IPS-18a (cell line): ENCODE measurements around the gene FAM20C.

Source experiments
- H3K27ac ChIP-seq: one replicate; pipeline ENCODE4 v1.5.1; 2013; ENCODE audit warnings: low read length
- H3K27me3 ChIP-seq: one replicate; pipeline ENCODE4 v1.6.1; 2013; ENCODE audit warnings: mild to moderate bottlenecking, low read length; ENCODE audit not compliant: control insufficient read depth, insufficient read depth
- H3K36me3 ChIP-seq: one replicate; pipeline ENCODE4 v1.6.1; 2013; ENCODE audit warnings: low read depth, low read length; ENCODE audit not compliant: control insufficient read depth
- H3K4me1 ChIP-seq: one replicate; pipeline ENCODE4 v1.6.1; 2013; ENCODE audit warnings: low read depth, low read length; ENCODE audit not compliant: control insufficient read depth
- H3K4me3 ChIP-seq: one replicate; pipeline ENCODE4 v1.5.1; 2013; ENCODE audit warnings: low read length
- H3K9ac ChIP-seq: one replicate; pipeline ENCODE4 v1.6.1; 2013; ENCODE audit warnings: mild to moderate bottlenecking, low read length, moderate library complexity
- H3K9me3 ChIP-seq: one replicate; pipeline ENCODE4 v1.6.1; 2013; ENCODE audit warnings: low read depth, low read length; ENCODE audit not compliant: control insufficient read depth

Gene FAM20C

GRCh38 chr7:170551-171363 is 21.6 kb upstream of the FAM20C start:
- Histone ChIP-seq H3K27ac (no peak overlapping the region), H3K4me3 (no peak overlapping the region), H3K4me1 (peaks cover under 1% of the 10 kb centered on the region), H3K27me3 (no peaks in the 10 kb centered on the region), H3K9ac (no peak overlapping the region), H3K36me3 (no peaks in the 10 kb centered on the region), H3K9me3 (no peaks in the 10 kb centered on the region)

DNA sequence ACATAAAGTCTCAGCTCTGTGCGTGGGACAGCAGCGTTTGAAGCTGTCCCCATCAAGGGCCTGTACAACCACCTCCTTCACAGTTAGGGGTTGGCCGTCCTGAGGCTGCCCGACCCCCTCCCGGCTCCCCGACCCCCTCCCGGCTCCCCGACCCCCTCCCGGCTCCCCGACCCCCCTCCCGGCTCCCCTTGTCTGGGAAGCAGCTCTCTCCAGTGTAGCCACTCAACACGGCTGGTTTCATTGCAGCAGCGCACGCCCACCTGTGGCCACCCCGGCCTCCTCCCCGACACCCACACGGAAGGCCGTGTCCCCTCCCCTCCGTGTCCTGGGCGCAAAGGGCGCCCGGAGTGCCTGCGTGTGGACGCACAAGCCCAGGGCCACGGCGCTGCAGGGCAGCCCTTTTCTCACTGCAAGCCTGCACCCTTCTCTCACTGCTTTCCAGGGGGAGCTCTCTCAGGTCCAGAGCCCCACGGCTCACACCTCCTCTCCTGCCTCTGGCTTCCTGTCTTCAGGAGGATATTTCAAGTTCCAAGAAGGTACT is 20.9 kb upstream of the FAM20C start:
- no peak overlapping the region for H3K27ac ChIP-seq
- no peak overlapping the region for H3K4me3 ChIP-seq
- no peaks in the 10 kb centered on the region for H3K4me1 ChIP-seq
- no peaks in the 10 kb centered on the region for H3K9me3 ChIP-seq
- H3K36me3 ChIP-seq: no peaks in the 10 kb centered on the region
- H3K27me3 ChIP-seq: no peaks in the 10 kb centered on the region
- H3K9ac ChIP-seq: no peak overlapping the region

DNA sequence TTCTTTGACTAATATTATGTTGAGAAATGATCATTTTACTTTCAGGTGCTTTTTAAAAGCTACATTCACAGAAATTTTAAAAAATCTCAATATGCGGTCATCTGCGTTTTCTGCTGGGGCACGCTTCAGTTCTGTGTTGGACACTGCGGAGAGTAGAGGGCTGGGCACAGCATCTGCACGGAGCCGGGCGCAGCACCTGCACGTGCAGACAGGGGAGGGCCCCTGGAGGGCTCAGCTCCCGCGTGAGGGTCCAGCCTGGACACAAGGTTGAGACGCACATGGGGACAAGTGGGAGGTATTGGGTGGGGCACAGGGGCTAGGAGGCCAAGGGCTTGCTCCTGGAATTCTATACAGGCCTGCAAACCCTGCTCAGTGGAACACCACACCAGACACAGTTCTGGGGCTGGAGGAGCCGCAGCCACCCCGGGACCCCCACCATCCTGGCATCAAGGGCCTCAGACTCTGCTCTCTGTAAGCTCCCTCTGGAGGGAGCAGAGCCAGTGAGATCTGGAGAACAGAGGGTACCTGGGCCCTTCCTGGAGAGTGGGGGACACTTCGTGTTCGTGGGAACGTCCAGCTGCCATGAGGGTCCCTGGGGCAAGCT is 20.4 kb upstream of the FAM20C start:
- H3K4me1 ChIP-seq: no peaks in the 10 kb centered on the region
- no peaks in the 10 kb centered on the region for H3K9me3 ChIP-seq
- H3K27me3 ChIP-seq: no peaks in the 10 kb centered on the region
- H3K4me3 ChIP-seq: no peak overlapping the region
- no peak overlapping the region for H3K9ac ChIP-seq
- H3K27ac ChIP-seq: no peak overlapping the region
- no peaks in the 10 kb centered on the region for H3K36me3 ChIP-seq

- no peaks in the 10 kb centered on the region for H3K36me3 ChIP-seq
- H3K4me3 ChIP-seq: no peak overlapping the region
- H3K9ac ChIP-seq: no peak overlapping the region
- H3K9me3 ChIP-seq: no peaks in the 10 kb centered on the region
- no peaks in the 10 kb centered on the region for H3K4me1 ChIP-seq
- H3K27ac ChIP-seq: no peak overlapping the region
- H3K27me3 ChIP-seq: no peaks in the 10 kb centered on the region
These were observed 19.0 kb upstream of the FAM20C start for GRCh38 chr7:173209-173918.

- no peaks in the 10 kb centered on the region for H3K36me3 ChIP-seq
These were observed 17.7 kb upstream of the FAM20C start for GRCh38 chr7:174716-175115.

DNA sequence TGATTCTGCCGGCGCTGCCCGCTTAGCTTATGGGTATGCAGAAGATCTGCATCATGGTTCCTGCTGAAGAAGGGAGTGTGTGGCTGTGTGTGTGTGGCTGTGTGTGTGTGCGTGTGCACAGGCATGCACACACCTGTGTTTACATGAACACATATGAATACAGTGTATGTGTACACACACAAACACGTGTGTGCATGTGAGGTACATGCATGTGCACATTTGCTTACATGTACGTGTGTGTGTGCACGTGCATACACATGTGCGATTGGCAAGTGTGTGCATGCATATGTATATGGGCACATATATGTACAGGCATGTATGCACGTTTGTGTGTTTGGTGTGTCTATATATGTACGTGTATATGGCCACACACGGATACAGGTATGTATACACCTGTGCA is 16.4 kb upstream of the FAM20C start:
- Histone ChIP-seq H3K27me3 (no peaks in the 10 kb centered on the region), H3K4me1 (no peaks in the 10 kb centered on the region), H3K9ac (no peak overlapping the region), H3K9me3 (no peaks in the 10 kb centered on the region), H3K36me3 (no peaks in the 10 kb centered on the region), H3K27ac (no peak overlapping the region), H3K4me3 (no peak overlapping the region)

More at GRCh38 chr7:174716-175115, 17.7 kb upstream of the FAM20C start:
- Histone ChIP-seq H3K9me3 (no peaks in the 10 kb centered on the region), H3K27me3 (no peaks in the 10 kb centered on the region), H3K4me1 (no peaks in the 10 kb centered on the region), H3K27ac (no peak overlapping the region), H3K4me3 (no peak overlapping the region), H3K9ac (no peak overlapping the region)

GRCh38 chr7:176381-176780 is 16.0 kb upstream of the FAM20C start:
- Histone ChIP-seq H3K27ac (no peak overlapping the region), H3K36me3 (no peaks in the 10 kb centered on the region), H3K27me3 (no peaks in the 10 kb centered on the region), H3K4me1 (no peaks in the 10 kb centered on the region), H3K9me3 (no peaks in the 10 kb centered on the region), H3K9ac (no peak overlapping the region), H3K4me3 (no peak overlapping the region)

DNA sequence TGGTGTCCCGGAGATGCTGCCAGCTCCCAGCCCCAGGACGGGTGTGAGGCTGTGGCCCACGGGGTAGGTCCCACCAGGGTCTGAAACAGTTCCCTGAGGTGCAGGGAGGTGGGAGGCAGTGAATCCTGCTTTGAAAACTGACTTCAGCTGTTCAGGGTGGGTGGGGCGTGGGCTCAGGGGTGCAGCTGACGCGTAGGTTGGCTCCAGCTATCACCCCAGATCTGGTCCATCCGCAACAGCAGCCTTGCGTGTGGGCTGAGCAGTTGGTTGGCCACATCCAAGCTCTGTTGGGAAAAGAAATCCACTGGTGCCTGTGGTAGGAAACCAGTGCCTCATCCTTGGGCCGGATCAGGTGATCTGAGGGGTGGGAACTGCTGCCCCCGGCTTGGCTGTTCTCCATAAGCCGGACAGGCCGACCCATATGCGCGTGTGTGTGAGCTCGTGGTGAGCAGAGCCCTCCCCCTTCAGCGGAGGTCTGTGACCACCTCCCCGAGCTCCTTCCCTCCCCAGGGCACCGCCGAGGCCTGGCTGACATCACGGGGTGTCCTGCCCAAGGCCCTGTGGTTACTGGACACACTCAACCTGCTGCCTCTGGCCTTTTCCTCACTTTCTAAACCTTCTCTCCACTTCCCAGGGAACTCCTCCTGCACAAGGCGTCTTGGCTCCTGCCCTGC is 15.4 kb upstream of the FAM20C start:
- Histone ChIP-seq H3K4me3 (no peak overlapping the region), H3K9ac (no peak overlapping the region), H3K27me3 (no peaks in the 10 kb centered on the region), H3K9me3 (no peaks in the 10 kb centered on the region), H3K4me1 (no peaks in the 10 kb centered on the region), H3K27ac (no peak overlapping the region), H3K36me3 (no peaks in the 10 kb centered on the region)

GRCh38 chr7:178444-178843 is 13.9 kb upstream of the FAM20C start:
- H3K27me3 ChIP-seq: no peaks in the 10 kb centered on the region
- H3K27ac ChIP-seq: no peak overlapping the region
- H3K4me3 ChIP-seq: no peak overlapping the region
- H3K36me3 ChIP-seq: no peaks in the 10 kb centered on the region
- no peaks in the 10 kb centered on the region for H3K4me1 ChIP-seq
- H3K9me3 ChIP-seq: no peaks in the 10 kb centered on the region
- no peak overlapping the region for H3K9ac ChIP-seq

- H3K9ac ChIP-seq: no peak overlapping the region
- no peak overlapping the region for H3K4me3 ChIP-seq
These were observed 13.1 kb upstream of the FAM20C start for GRCh38 chr7:179209-179681.

More at GRCh38 chr7:179209-179681, 13.1 kb upstream of the FAM20C start:
- Histone ChIP-seq H3K27me3 (no peaks in the 10 kb centered on the region), H3K27ac (no peak overlapping the region), H3K4me1 (peaks cover 5% of the 10 kb centered on the region), H3K36me3 (no peaks in the 10 kb centered on the region), H3K9me3 (no peaks in the 10 kb centered on the region)
